Karpas-422 (cell line): ENCODE data around the gene ERF. TPM values are rescaled to one million over a fixed set of nuclear protein-coding genes. Genes with fewer than 3 reads are reported as not detected.

Source experiments
- DNase-seq: peaks from one replicate; pipeline ENCODE4 v3.0.0-alpha.2; 2015
- H2AFZ ChIP-seq: fragments of 200-600 bp; sonication (generic); 2 replicates; pipeline ENCODE4 v1.6.1; 2014; ENCODE audit warnings: antibody characterized with exemption, low read length, mixed read lengths
- H3K27ac ChIP-seq: fragments of 200-600 bp; sonication (generic); 2 replicates; pipeline ENCODE4 v1.5.1; 2014; ENCODE audit warnings: mild to moderate bottlenecking, low read length, moderate library complexity
- H3K27me3 ChIP-seq: fragments of 200-600 bp; sonication (generic); 2 replicates; pipeline ENCODE4 v1.6.1; 2014; ENCODE audit warnings: low read length, mixed read lengths
- H3K36me3 ChIP-seq: fragments of 200-600 bp; sonication (generic); 2 replicates; pipeline ENCODE4 v1.6.1; 2014; ENCODE audit warnings: low read length, mixed read lengths; ENCODE audit not compliant: insufficient read depth
- H3K4me1 ChIP-seq: fragments of 200-600 bp; sonication (generic); 2 replicates; pipeline ENCODE4 v1.6.1; 2014; ENCODE audit warnings: mild to moderate bottlenecking, low read length, mixed read lengths
- H3K4me2 ChIP-seq: fragments of 200-600 bp; sonication (generic); 2 replicates; pipeline ENCODE4 v1.6.1; 2014; ENCODE audit warnings: low read length, low read depth, mild to moderate bottlenecking; ENCODE audit not compliant: poor library complexity, severe bottlenecking
- H3K4me3 ChIP-seq: fragments of 200-600 bp; sonication (generic); 2 replicates; pipeline ENCODE4 v1.5.1; 2014; ENCODE audit warnings: mild to moderate bottlenecking, antibody characterized with exemption, low read length, mixed read lengths
- H3K79me2 ChIP-seq: fragments of 200-600 bp; sonication (generic); 2 replicates; pipeline ENCODE4 v1.6.1; 2014; ENCODE audit warnings: mild to moderate bottlenecking, low read length, mixed read lengths
- H3K9ac ChIP-seq: fragments of 200-600 bp; sonication (generic); 2 replicates; pipeline ENCODE4 v1.6.0; 2014; ENCODE audit warnings: low read length
- H3K9me2 ChIP-seq: fragments of 200-600 bp; sonication (generic), shearing (Covaris generic); replicated peaks from 2 replicates; pipeline ENCODE4 v1.6.0; 2014; ENCODE audit warnings: mild to moderate bottlenecking, low read length, moderate library complexity; ENCODE audit not compliant: insufficient read depth
- H3K9me3 ChIP-seq: fragments of 300-700, 200-600 bp; sonication (generic); 2 replicates; pipeline ENCODE4 v1.6.1; 2014; ENCODE audit warnings: low read length, mixed read lengths
- H4K20me1 ChIP-seq: fragments of 200-600 bp; sonication (generic); 2 replicates; pipeline ENCODE4 v1.6.1; 2014; ENCODE audit warnings: mild to moderate bottlenecking, antibody characterized with exemption, low read length, low read depth; ENCODE audit not compliant: insufficient read depth
- total RNA-seq: library from RNA; depleted of rRNA; stranded (reverse); fragments of >200 nt; shearing (Covaris generic); gene quantifications from 2 replicates; pipeline ENCODE4 v1.2.3, GENCODE V29; 2014; ENCODE audit warnings: low replicate concordance

ERF gene
- total RNA-seq, 1 experiment from 2014 or later, result 36.4 TPM

DNA sequence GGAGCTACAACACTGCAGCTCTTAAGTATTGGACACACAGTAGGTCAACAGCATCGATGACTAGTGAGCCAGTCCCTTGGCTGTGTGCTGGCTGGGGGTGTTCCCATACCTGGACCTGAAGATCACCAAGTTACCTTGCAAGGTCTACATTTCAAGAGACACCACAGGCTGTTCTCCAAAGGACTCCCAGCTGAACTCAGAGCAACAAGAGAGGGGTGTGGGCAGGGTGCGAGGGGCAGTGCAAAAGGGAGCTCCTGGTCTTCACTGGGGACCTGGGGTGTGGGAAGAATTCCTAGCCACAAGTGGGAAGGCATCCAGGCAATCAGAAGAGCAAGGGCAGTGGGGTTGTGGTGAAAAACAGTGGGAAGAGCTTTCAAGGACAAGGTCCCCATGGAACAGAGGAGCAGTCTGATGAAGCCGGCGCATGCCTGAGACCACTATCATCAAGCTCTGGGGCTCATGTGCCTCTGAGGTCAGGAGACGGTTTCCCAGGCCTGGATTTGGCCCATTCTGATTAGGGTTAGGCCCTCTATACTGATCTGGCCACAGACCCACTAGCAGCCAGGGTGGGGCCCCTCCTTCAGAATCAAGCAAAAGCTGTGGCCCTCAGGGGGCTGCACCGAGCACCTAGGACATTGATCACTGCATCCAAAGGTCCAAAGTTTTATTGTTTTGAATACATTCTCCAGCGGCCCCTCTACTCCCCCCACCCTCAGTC is 7.8 kb downstream of the ERF start:
- Histone ChIP-seq H3K36me3 (0 out of 2 replicates have a peak, but pooled peaks cover 7% of the 10 kb centered on the region), H3K9me3 (no peaks in the 10 kb centered on the region), H4K20me1 (peaks cover 12% of the 10 kb centered on the region), H3K4me2 (no peak overlapping the region), H3K4me1 (peaks cover 16% of the 10 kb centered on the region), H3K9ac (no peak overlapping the region), H3K27me3 (no peaks in the 10 kb centered on the region), H3K79me2 (peaks cover 18% of the 10 kb centered on the region), H2AFZ (no peak overlapping the region), H3K9me2 (no peaks in the 10 kb centered on the region), H3K27ac (0 out of 2 replicates have a peak overlapping the region, but pooled peaks have one; percentile 27), H3K4me3 (no peak overlapping the region)
- no peak for DNase-seq

GRCh38 chr19:42246143-42246921 is 8.6 kb downstream of the ERF start:
- Histone ChIP-seq H3K4me2 (no peak overlapping the region), H3K27ac (0 out of 2 replicates have a peak overlapping the region, but pooled peaks have one; percentile 27)
- DNase-seq, result no peak

GRCh38 chr19:42245231-42245630 is 9.7 kb downstream of the ERF start:
- no peak for DNase-seq
- peaks cover 24% of the 10 kb centered on the region for H3K4me1 ChIP-seq
- peak overlapping the region; percentile 42; the same call in 1 of the 2 replicates for H3K4me3 ChIP-seq
- H3K9me3 ChIP-seq, result no peaks in the 10 kb centered on the region
- H3K4me2 ChIP-seq, result peak overlapping the region; percentile 77
- H2AFZ ChIP-seq, result no peak overlapping the region
- peak overlapping the region; percentile 55 for H3K9ac ChIP-seq
- H3K79me2 ChIP-seq, result peaks cover 19% of the 10 kb centered on the region
- 0 out of 2 replicates have a peak, but pooled peaks cover 5% of the 10 kb centered on the region for H3K36me3 ChIP-seq
- peaks cover under 1% of the 10 kb centered on the region; the same call in 1 of the 2 replicates for H4K20me1 ChIP-seq
- H3K9me2 ChIP-seq, result no peaks in the 10 kb centered on the region
- peak overlapping the region; percentile 62 for H3K27ac ChIP-seq
- H3K27me3 ChIP-seq, result no peaks in the 10 kb centered on the region

More at GRCh38 chr19:42246143-42246921, 8.6 kb downstream of the ERF start:
- Histone ChIP-seq H3K4me1 (peaks cover 13% of the 10 kb centered on the region), H3K9ac (no peak overlapping the region), H3K4me3 (no peak overlapping the region), H2AFZ (no peak overlapping the region), H3K9me2 (no peaks in the 10 kb centered on the region), H3K9me3 (no peaks in the 10 kb centered on the region), H4K20me1 (peaks cover 6% of the 10 kb centered on the region; the same call in 1 of the 2 replicates), H3K79me2 (peaks cover 18% of the 10 kb centered on the region), H3K36me3 (0 out of 2 replicates have a peak, but pooled peaks cover 3% of the 10 kb centered on the region), H3K27me3 (no peaks in the 10 kb centered on the region)

- Histone ChIP-seq H4K20me1 (0 out of 2 replicates have a peak, but pooled peaks cover 6% of the 10 kb centered on the region), H2AFZ (peak overlapping the region; percentile 26; the same call in 1 of the 2 replicates), H3K9me3 (no peaks in the 10 kb centered on the region), H3K4me3 (peak overlapping the region; percentile 76), H3K27ac (peak overlapping the region; percentile 92), H3K4me2 (peak overlapping the region; percentile 77), H3K79me2 (peaks cover 25% of the 10 kb centered on the region), H3K4me1 (peaks cover 31% of the 10 kb centered on the region), H3K36me3 (0 out of 2 replicates have a peak, but pooled peaks cover 6% of the 10 kb centered on the region), H3K27me3 (no peaks in the 10 kb centered on the region), H3K9me2 (no peaks in the 10 kb centered on the region), H3K9ac (peak overlapping the region; percentile 73)
- DNase-seq, result peak; percentile 98
Observed at GRCh38 chr19:42244347-42245220, 10.3 kb downstream of the ERF start.

DNA sequence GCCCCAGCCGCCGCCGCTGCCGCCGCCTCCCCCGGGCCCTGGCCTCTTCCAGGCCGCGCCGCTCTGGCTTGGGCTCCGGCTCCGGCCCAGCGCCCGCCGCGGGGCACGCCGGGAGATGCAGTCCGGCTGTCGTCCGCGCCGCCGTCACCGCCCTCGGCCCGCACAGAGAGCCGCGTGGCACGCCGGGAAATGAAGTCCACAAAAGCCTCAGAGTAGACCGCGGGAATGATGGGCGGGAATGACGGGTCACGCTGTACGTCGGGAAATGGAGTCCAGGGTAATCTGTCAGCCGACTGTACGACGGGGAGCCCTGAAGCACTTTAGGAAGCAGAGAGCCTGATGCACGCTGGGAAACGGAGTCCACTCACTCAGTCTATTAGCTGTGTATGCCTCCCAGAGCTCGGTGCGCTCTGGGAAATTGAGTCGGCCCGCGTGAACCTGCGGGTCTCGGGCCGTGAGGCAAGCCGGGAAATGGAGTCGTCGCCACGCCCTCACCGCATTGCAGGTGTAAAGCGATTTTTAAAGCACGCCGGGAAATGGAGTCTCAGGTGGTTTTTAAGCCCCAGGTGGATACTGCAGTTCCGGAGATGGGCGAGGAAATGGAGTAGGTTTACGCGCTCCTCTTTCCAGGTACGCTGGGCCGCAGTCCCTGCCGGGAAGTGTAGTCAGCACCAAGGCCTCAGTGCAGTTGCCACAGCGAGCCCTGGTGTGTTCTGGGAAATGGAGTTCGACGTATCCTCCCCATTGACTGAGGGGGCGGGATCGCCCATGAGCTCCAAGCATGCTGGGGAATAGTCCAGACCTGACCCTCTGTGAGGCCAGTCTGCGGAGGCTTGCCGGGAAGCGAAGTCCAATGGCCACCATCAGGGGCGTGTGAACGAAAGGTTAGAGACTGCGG is 12.2 kb downstream of the ERF start, which contains the start of gene GSK3A:
GSK3A (minus strand) TSS at position 91 of the 898 bp plus-strand sequence. CDS start 137 bp downstream, outside the sequence.
- peak; percentile 99 for DNase-seq
- Histone ChIP-seq H3K9me3 (no peaks in the 10 kb centered on the region), H3K79me2 (peaks cover 36% of the 10 kb centered on the region), H2AFZ (no peak within 1 kb of the TSS), H3K9ac (peak within 1 kb of the TSS; percentile 77), H4K20me1 (peaks cover 10% of the 10 kb centered on the region; the same call in 1 of the 2 replicates), H3K4me2 (peak within 1 kb of the TSS; percentile 86), H3K9me2 (no peaks in the 10 kb centered on the region), H3K4me3 (peak within 1 kb of the TSS; percentile 76), H3K27me3 (no peaks in the 10 kb centered on the region), H3K4me1 (peaks cover 37% of the 10 kb centered on the region), H3K36me3 (peaks cover 10% of the 10 kb centered on the region; the same call in 1 of the 2 replicates), H3K27ac (peak within 1 kb of the TSS; percentile 92)

DNA sequence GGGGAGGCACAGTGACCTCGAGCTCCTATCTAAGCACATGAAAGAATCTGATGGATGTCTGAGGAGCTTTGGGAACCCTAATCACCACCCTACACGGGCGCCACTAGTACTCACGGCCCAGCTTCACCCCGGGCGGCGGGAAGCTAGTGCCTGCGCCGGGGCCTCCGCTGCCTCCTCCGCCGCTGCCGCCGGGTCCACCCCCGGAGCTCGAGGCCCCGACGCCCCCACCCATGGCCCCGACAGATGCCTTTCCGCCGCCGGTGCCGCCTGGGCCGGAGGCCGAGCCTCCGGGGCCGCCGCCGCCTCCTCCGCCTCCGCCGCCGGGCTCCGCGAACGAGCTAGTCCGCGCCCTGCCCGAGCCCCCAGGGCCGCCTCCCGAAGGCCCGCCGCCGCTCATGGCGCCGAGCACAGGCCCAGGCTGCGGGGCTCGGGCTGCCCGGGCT is 12.8 kb downstream of the ERF start:
- peaks cover 36% of the 10 kb centered on the region for H3K79me2 ChIP-seq
- peaks cover 37% of the 10 kb centered on the region for H3K4me1 ChIP-seq
- H3K9me2 ChIP-seq, result no peaks in the 10 kb centered on the region
- peaks cover 10% of the 10 kb centered on the region; the same call in 1 of the 2 replicates for H4K20me1 ChIP-seq
- H3K36me3 ChIP-seq, result peaks cover 10% of the 10 kb centered on the region; the same call in 1 of the 2 replicates
- H2AFZ ChIP-seq, result no peak overlapping the region
- peak overlapping the region; percentile 86 for H3K4me2 ChIP-seq
- peak overlapping the region; percentile 76 for H3K4me3 ChIP-seq
- peak overlapping the region; percentile 35 for H3K27ac ChIP-seq
- no peaks in the 10 kb centered on the region for H3K27me3 ChIP-seq
- peak overlapping the region; percentile 77 for H3K9ac ChIP-seq
- DNase-seq, result no peak
- no peaks in the 10 kb centered on the region for H3K9me3 ChIP-seq

DNA sequence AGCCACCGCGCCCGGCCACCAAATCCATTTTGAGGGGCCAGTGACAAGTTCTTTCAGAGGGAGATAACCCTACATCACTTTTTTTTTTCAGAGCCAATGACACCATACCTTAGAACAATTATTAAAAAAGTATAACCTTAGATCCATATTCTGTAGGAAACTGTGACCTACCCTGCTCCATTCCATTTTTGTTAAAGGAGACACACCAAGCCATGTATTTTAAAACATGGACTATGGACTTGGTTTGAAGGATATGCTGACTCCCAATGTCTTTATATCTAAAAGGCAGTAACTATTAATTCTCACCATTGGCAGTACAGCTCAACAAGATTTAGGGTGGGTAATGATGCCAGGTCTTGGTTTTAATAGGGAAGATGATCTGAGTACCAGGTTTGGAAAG is 13.6 kb downstream of the ERF start:
- peaks cover 36% of the 10 kb centered on the region for H3K79me2 ChIP-seq
- peak overlapping the region; percentile 77 for H3K9ac ChIP-seq

More for the DNA sequence above, 13.6 kb downstream of the ERF start:
- Histone ChIP-seq H4K20me1 (peaks cover 10% of the 10 kb centered on the region; the same call in 1 of the 2 replicates), H3K27me3 (no peaks in the 10 kb centered on the region), H3K27ac (peak overlapping the region; percentile 35; the same call in 1 of the 2 replicates), H3K9me2 (no peaks in the 10 kb centered on the region), H3K36me3 (peaks cover 14% of the 10 kb centered on the region; the same call in 1 of the 2 replicates), H3K4me2 (peak overlapping the region; percentile 86), H3K4me3 (peak overlapping the region; percentile 76), H3K9me3 (no peaks in the 10 kb centered on the region), H2AFZ (no peak overlapping the region), H3K4me1 (peaks cover 37% of the 10 kb centered on the region)
- DNase-seq, result no peak
